Ishikawa (cell line): ENCODE results near the gene CBX2.

Experiments used
- CREB1 ChIP-seq: IDR thresholded peaks from 2 replicates; pipeline ENCODE4 v1.6.1; 2012; ENCODE audit warnings: low read depth
- EP300 ChIP-seq: IDR thresholded peaks from 2 replicates; pipeline ENCODE4 v1.6.1; 2012; ENCODE audit warnings: borderline replicate concordance
- FOXM1 ChIP-seq: IDR thresholded peaks from 2 replicates; pipeline ENCODE4 v1.6.1; 2012; ENCODE audit warnings: low read depth, borderline replicate concordance
- MAX ChIP-seq: IDR thresholded peaks from 2 replicates; pipeline ENCODE4 v1.6.1; 2012
- NFIC ChIP-seq: IDR thresholded peaks from 2 replicates; pipeline ENCODE4 v1.6.1; 2012
- TAF1 ChIP-seq: IDR thresholded peaks from 2 replicates; pipeline ENCODE4 v1.6.1; 2012; ENCODE audit warnings: low read depth, mild to moderate bottlenecking
- TCF12 ChIP-seq: IDR thresholded peaks from 2 replicates; pipeline ENCODE4 v1.6.1; 2012; ENCODE audit warnings: low read depth
- YY1 ChIP-seq: IDR thresholded peaks from 2 replicates; pipeline ENCODE4 v1.6.1; 2012; ENCODE audit warnings: low read depth
- ZBTB7A ChIP-seq: IDR thresholded peaks from 2 replicates; pipeline ENCODE4 v1.6.1; 2012; ENCODE audit warnings: low read depth
- TF ChIP-seq, protein P1 (sequence below): IDR thresholded peaks from 2 replicates; pipeline ENCODE4 v1.6.1; 2012; ENCODE audit warnings: low read depth, mild to moderate bottlenecking
- TF ChIP-seq, protein P2 (sequence below): IDR thresholded peaks from 2 replicates; pipeline ENCODE4 v1.6.1; 2012

- TF ChIP-seq FOXM1 (no peak), EP300 (no peak), TCF12 (no peak), TAF1 (no peak), MAX (no peak), NFIC (no peak), CREB1 (no peak), YY1 (no peak), ZBTB7A (no peak)
- TF ChIP-seq, protein P1, sequence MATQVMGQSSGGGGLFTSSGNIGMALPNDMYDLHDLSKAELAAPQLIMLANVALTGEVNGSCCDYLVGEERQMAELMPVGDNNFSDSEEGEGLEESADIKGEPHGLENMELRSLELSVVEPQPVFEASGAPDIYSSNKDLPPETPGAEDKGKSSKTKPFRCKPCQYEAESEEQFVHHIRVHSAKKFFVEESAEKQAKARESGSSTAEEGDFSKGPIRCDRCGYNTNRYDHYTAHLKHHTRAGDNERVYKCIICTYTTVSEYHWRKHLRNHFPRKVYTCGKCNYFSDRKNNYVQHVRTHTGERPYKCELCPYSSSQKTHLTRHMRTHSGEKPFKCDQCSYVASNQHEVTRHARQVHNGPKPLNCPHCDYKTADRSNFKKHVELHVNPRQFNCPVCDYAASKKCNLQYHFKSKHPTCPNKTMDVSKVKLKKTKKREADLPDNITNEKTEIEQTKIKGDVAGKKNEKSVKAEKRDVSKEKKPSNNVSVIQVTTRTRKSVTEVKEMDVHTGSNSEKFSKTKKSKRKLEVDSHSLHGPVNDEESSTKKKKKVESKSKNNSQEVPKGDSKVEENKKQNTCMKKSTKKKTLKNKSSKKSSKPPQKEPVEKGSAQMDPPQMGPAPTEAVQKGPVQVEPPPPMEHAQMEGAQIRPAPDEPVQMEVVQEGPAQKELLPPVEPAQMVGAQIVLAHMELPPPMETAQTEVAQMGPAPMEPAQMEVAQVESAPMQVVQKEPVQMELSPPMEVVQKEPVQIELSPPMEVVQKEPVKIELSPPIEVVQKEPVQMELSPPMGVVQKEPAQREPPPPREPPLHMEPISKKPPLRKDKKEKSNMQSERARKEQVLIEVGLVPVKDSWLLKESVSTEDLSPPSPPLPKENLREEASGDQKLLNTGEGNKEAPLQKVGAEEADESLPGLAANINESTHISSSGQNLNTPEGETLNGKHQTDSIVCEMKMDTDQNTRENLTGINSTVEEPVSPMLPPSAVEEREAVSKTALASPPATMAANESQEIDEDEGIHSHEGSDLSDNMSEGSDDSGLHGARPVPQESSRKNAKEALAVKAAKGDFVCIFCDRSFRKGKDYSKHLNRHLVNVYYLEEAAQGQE = no peak
- TF ChIP-seq, protein P2, sequence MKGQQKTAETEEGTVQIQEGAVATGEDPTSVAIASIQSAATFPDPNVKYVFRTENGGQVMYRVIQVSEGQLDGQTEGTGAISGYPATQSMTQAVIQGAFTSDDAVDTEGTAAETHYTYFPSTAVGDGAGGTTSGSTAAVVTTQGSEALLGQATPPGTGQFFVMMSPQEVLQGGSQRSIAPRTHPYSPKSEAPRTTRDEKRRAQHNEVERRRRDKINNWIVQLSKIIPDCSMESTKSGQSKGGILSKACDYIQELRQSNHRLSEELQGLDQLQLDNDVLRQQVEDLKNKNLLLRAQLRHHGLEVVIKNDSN = no peak
Observed at GRCh38 chr17:79796444-79796762, 18.5 kb downstream of the CBX2 start.
